ENCODE measurements around the gene ZNRF4.
"Not testable (repeated sequence)": the region's sequence is repeated elsewhere in the genome, so short reads cannot be mapped to it uniquely, and the experiment has no call there.

Gene ZNRF4

GRCh38 chr19:5477451-5478215, 22.4 kb downstream of the ZNRF4 start:
- no peak for DNase-seq (ENCODE audit: low spot score)

- DNase-seq (ENCODE audit: low spot score), result no peak
These were observed 23.2 kb downstream of the ZNRF4 start for GRCh38 chr19:5478241-5478924.

- DNase-seq (ENCODE audit: low spot score), result no peak
These were observed 23.8 kb downstream of the ZNRF4 start for GRCh38 chr19:5478925-5479588.

- no peak for DNase-seq (ENCODE audit: low spot score)
These were observed 24.7 kb downstream of the ZNRF4 start for GRCh38 chr19:5479958-5480357.

- peak; percentile 56 for DNase-seq (ENCODE audit: low spot score)
These were observed 25.2 kb downstream of the ZNRF4 start for GRCh38 chr19:5480427-5480836.

- no peak for DNase-seq (ENCODE audit: low spot score)
These were observed 26.7 kb downstream of the ZNRF4 start for GRCh38 chr19:5481957-5482356.

- DNase-seq (ENCODE audit: low spot score), result no peak
These were observed 29.4 kb downstream of the ZNRF4 start for GRCh38 chr19:5484398-5485285.

- no peak for DNase-seq (ENCODE audit: low spot score)
These were observed 30.0 kb downstream of the ZNRF4 start for GRCh38 chr19:5485286-5485636.

GRCh38 chr19:5485658-5486057, 30.4 kb downstream of the ZNRF4 start:
- DNase-seq (ENCODE audit: low spot score), result not testable (repeated sequence)

- no peak for DNase-seq (ENCODE audit: low spot score)
These were observed 32.0 kb downstream of the ZNRF4 start for GRCh38 chr19:5487222-5487621.

GRCh38 chr19:5489551-5489950, 34.3 kb downstream of the ZNRF4 start:
- DNase-seq (ENCODE audit: low spot score), result no peak

GRCh38 chr19:5491565-5491964, 36.3 kb downstream of the ZNRF4 start:
- no peak for DNase-seq (ENCODE audit: low spot score)

- DNase-seq (ENCODE audit: low spot score), result no peak
These were observed 37.0 kb downstream of the ZNRF4 start for GRCh38 chr19:5492281-5492634.

GRCh38 chr19:5492635-5493409, 37.6 kb downstream of the ZNRF4 start:
- no peak for DNase-seq (ENCODE audit: low spot score)

- no peak for DNase-seq (ENCODE audit: low spot score)
These were observed 39.6 kb downstream of the ZNRF4 start for GRCh38 chr19:5494773-5495172.

- DNase-seq (ENCODE audit: low spot score), result no peak
These were observed 40.6 kb downstream of the ZNRF4 start for GRCh38 chr19:5495792-5496191.

GRCh38 chr19:5497297-5497696, 42.1 kb downstream of the ZNRF4 start:
- no peak for DNase-seq (ENCODE audit: low spot score)

GRCh38 chr19:5498830-5499550, 43.8 kb downstream of the ZNRF4 start:
- no peak for DNase-seq (ENCODE audit: low spot score)

GRCh38 chr19:5501907-5502306, 46.7 kb downstream of the ZNRF4 start:
- DNase-seq (ENCODE audit: low spot score), result no peak

- DNase-seq (ENCODE audit: low spot score), result no peak
These were observed 48.4 kb downstream of the ZNRF4 start for GRCh38 chr19:5503598-5503997.

- DNase-seq (ENCODE audit: low spot score), result no peak
These were observed 48.9 kb downstream of the ZNRF4 start for GRCh38 chr19:5504114-5504513.

Data from germinal center (tissue), 1 donor.